Measurements from ENCODE around the gene RHBDD1. TPM values are rescaled to one million over a fixed set of nuclear protein-coding genes. Genes with fewer than 3 reads are reported as not detected.

The RHBDD1 gene
- total RNA-seq, 3 donors from 2014 or later (not counting 1 experiment from before 2014, with no cell fraction given) = 33.7 to 49.7 (median 47.7) TPM

- TF ChIP-seq CTCF (IDR thresholded peaks at IDR 0.05) = no peak
- no peak overlapping the region for H3K27ac Mint-ChIP-seq
- peaks cover 2 to 4% of the 10 kb centered on the region in 2 donors for H3K9me3 Mint-ChIP-seq
- no peak for DNase-seq
- H3K4me3 Mint-ChIP-seq = no peak overlapping the region
- Histone ChIP-seq H3K4me1 (ENCODE audit: control insufficient read depth, insufficient read depth, low read length) (no peaks in the 10 kb centered on the region), H3K9me3 (ENCODE audit: control insufficient read depth, insufficient read depth, low read length) (no peaks in the 10 kb centered on the region), H3K27ac (ENCODE audit: low read length) (no peak overlapping the region), H3K36me3 (ENCODE audit: control insufficient read depth, insufficient read depth, low read length) (no peaks in the 10 kb centered on the region), H3K27me3 (ENCODE audit: control insufficient read depth, insufficient read depth, low read length) (no peaks in the 10 kb centered on the region), H3K4me3 (ENCODE audit: low read length) (no peak overlapping the region)
- intact Hi-C loops (cut with micrococcal nuclease) = no loop called here
- H3K4me1 Mint-ChIP-seq = peaks cover 0 to 4% of the 10 kb centered on the region in 2 donors
- no peaks in the 10 kb centered on the region for H3K27me3 Mint-ChIP-seq (ENCODE audit: low read depth in 2 of 2)
- H3K36me3 Mint-ChIP-seq = peaks cover 12% of the 10 kb centered on the region
- WGBS (ENCODE audit: insufficient coverage) = 95% methylated on average over 8 of the region's 9 CpGs
- no peak for ATAC-seq
Observed at GRCh38 chr2:226943862-226944620, 108.2 kb downstream of the RHBDD1 start.

- intact Hi-C loops (cut with micrococcal nuclease) = no loop called here
- Mint-ChIP-seq H3K4me3 (no peak overlapping the region), H3K9me3 (peaks cover 0 to 2% of the 10 kb centered on the region in 2 donors), H3K27ac (no peak overlapping the region), H3K4me1 (peaks cover 0 to 19% of the 10 kb centered on the region in 2 donors), H3K27me3 (ENCODE audit: low read depth in 2 of 2) (no peaks in the 10 kb centered on the region), H3K36me3 (peaks cover 6% of the 10 kb centered on the region)
- DNase-seq = no peak
- Histone ChIP-seq H3K27me3 (ENCODE audit: control insufficient read depth, insufficient read depth, low read length) (no peaks in the 10 kb centered on the region), H3K27ac (ENCODE audit: low read length) (no peak overlapping the region), H3K4me1 (ENCODE audit: control insufficient read depth, insufficient read depth, low read length) (no peaks in the 10 kb centered on the region), H3K4me3 (ENCODE audit: low read length) (no peak overlapping the region), H3K36me3 (ENCODE audit: control insufficient read depth, insufficient read depth, low read length) (no peaks in the 10 kb centered on the region), H3K9me3 (ENCODE audit: control insufficient read depth, insufficient read depth, low read length) (peaks cover 2% of the 10 kb centered on the region)
- no peak for ATAC-seq
- WGBS (ENCODE audit: insufficient coverage) = 80% methylated on average over 3 of the region's 3 CpGs
- TF ChIP-seq CTCF (IDR thresholded peaks at IDR 0.05) = no peak
Observed at GRCh38 chr2:226953206-226953605, 117.4 kb downstream of the RHBDD1 start.

GRCh38 chr2:226953826-226954225 lies 118.0 kb downstream of the RHBDD1 start:
- Mint-ChIP-seq H3K27ac (no peak overlapping the region), H3K4me3 (no peak overlapping the region), H3K27me3 (ENCODE audit: low read depth in 2 of 2) (no peaks in the 10 kb centered on the region), H3K36me3 (peaks cover 6% of the 10 kb centered on the region), H3K9me3 (peaks cover 0 to 3% of the 10 kb centered on the region in 2 donors), H3K4me1 (peaks cover 0 to 19% of the 10 kb centered on the region in 2 donors)
- ATAC-seq (no peak), DNase-seq (no peak)
- intact Hi-C loops (cut with micrococcal nuclease) = no loop called here
- Histone ChIP-seq H3K9me3 (ENCODE audit: control insufficient read depth, insufficient read depth, low read length) (peaks cover 2% of the 10 kb centered on the region), H3K36me3 (ENCODE audit: control insufficient read depth, insufficient read depth, low read length) (no peaks in the 10 kb centered on the region), H3K27ac (ENCODE audit: low read length) (no peak overlapping the region), H3K4me3 (ENCODE audit: low read length) (no peak overlapping the region), H3K27me3 (ENCODE audit: control insufficient read depth, insufficient read depth, low read length) (no peaks in the 10 kb centered on the region), H3K4me1 (ENCODE audit: control insufficient read depth, insufficient read depth, low read length) (no peaks in the 10 kb centered on the region)
- WGBS (ENCODE audit: insufficient coverage) = 90% methylated on average over 6 of the region's 6 CpGs
- TF ChIP-seq CTCF (IDR thresholded peaks at IDR 0.05) = no peak

GRCh38 chr2:226956659-226957058 lies 120.8 kb downstream of the RHBDD1 start:
- ATAC-seq (no peak), DNase-seq (no peak)
- no peak for TF ChIP-seq CTCF (IDR thresholded peaks at IDR 0.05)

More at GRCh38 chr2:226956659-226957058, 120.8 kb downstream of the RHBDD1 start:
- Histone ChIP-seq H3K9me3 (ENCODE audit: control insufficient read depth, insufficient read depth, low read length) (peaks cover 2% of the 10 kb centered on the region), H3K27ac (ENCODE audit: low read length) (no peak overlapping the region), H3K4me3 (ENCODE audit: low read length) (no peak overlapping the region), H3K27me3 (ENCODE audit: control insufficient read depth, insufficient read depth, low read length) (no peaks in the 10 kb centered on the region), H3K4me1 (ENCODE audit: control insufficient read depth, insufficient read depth, low read length) (no peaks in the 10 kb centered on the region), H3K36me3 (ENCODE audit: control insufficient read depth, insufficient read depth, low read length) (no peaks in the 10 kb centered on the region)
- Mint-ChIP-seq H3K36me3 (peaks cover 6% of the 10 kb centered on the region), H3K4me3 (no peak overlapping the region), H3K9me3 (peaks cover 3% of the 10 kb centered on the region in 2 donors), H3K4me1 (peaks cover 0 to 6% of the 10 kb centered on the region in 2 donors), H3K27ac (no peak overlapping the region), H3K27me3 (ENCODE audit: low read depth in 2 of 2) (no peaks in the 10 kb centered on the region)
- intact Hi-C loops (cut with micrococcal nuclease) = no loop called here
- 85% methylated on average over 1 of the region's 1 CpG for WGBS (ENCODE audit: insufficient coverage)

Measured in natural killer cell (primary cell).